ENCODE data around the gene GLI3.

Gene GLI3

DNA sequence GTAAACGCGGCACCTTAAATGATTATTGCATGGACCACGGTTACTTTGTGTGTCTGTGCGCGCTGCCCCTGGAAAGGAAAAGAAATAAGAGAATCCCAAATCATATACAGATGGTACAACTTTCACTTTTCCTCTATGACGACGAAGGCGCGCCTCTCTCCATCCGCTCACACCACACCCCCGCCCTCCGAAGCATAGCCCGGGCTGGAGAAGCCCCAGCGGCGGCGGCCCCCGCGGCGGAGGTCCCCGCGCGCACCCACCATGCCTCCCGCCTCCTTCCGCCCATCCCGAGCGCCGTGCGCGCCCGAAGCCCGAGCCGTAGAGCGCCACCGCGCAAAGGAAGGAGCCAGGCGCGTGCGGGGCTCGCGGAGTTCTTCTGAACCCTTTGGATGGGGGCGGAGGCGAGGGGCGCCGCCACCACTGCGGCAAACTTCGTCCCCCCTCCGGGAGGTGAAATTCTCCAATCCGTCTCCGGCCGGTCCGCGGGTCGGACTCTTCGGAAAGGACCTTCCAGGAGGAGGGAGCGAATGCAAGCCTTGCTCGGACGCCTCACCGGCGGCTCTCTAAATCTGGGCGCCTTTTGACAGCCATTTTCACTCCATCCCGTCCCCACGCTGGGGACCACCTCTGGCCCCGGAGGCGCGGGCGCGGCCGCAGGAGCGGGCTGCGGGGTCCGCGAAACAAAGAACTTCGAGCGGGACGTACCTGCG is 588 bp downstream of the GLI3 start:
- no peak for DNase-seq (ENCODE audit: low read depth in 2 of 2)

DNA sequence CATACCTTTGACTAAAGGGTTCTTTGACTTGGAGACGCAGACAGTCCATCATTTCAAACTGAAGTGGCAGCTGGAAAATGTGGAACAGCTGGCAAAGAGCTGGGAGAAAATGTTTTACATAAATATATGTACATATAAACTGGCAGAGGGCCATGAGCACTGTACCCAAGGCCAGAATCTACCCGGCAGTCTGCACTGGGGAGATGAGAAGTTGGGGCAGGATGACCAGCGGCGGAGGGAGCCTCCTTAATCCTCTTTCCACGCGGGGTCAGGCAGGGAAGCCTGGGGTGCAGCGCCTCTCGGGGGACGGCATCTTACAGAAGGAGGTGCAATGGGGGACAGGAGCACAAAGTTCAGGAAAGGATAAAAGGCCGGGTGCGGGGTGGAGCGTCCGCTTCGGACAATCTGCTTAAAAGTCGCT is 1.3 kb downstream of the GLI3 start:
- DNase-seq (ENCODE audit: low read depth in 2 of 2) = no peak

DNA sequence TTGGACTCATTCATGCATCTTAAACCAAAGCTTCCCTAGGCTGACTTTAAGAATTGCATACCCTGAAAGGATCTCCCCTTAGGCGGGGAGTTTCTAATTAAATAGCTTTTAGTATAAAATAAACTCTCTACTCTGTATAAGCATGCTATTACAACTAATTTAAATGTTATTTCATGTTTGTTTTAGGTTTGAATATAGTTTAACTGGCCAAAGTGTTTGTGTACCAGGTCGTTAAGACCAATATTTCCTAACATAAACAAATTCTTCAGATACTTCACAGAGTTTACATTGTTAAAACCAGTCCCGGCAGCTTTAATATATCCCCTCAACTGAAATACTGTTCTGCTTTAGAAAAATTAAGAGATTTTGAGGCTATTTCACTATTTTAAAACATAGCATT is 2.3 kb downstream of the GLI3 start:
- no peak for DNase-seq (ENCODE audit: low read depth in 2 of 2)

DNA sequence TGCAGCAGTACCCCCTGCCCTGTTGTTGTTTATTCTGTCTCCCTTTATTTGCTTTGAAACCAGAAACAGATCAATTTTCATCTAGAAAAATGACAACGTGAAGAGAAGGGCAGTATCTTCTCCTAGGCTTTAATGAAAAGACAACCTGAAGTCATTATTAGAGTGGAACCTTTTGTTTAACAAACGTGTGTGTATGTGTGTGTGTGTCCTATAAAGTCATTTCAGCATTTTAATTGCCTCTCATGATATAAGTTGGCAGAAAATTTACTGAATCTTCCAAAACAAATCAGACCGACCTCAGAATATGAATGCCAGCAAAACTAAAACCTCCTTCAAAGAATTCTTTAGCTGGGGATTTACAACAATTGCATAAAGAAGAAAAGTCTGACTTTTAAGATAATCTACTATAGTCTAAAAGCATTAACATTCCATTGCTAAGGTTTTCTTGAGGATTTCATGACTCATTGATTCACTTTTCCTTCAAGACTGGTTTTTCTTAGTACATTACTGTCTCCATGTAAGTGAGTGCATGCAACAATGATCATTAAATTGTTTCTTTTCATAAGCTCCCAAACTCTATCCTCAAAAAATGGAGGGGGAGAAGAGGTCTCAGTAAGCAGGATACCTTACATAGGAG is 3.2 kb downstream of the GLI3 start:
- DNase-seq (ENCODE audit: low read depth in 2 of 2) = no peak

DNA sequence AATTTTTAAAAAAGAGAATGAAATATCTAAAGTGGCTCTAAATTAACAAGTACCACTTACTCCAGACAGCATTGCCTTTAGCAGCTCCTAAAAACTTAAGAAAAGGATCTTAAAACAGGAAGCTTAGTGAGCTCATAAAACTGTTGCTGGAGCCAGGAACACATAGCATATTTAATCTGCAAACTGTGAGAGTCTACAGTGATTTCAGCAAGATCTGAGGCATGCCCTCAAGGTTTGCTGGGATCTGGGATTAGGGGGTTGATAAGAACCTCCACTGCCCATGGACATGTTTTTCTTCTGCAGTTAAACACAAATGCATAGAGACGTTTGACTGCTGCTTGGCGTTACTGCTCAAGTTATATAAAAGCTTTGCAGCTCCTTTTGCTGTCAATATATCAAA is 3.8 kb downstream of the GLI3 start:
- no peak for DNase-seq (ENCODE audit: low read depth in 2 of 2)

DNA sequence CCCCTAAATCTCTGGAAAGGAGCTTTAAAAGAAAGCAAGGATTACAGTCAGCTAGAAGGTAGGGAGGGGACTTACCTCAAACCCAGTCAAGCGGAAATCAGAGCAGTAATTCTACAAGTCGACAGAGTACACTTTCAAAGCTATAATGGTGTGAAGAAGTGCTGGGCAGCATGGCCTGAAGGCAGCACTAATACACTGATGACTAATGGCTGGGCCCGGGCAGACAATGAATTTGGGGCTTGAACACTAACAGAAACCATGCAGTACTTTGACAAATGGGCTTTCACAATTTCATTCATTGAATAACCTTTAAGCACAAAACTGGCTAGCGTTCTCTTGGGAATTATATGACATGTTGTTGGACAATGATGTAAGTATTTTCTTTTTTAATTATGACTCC is 4.7 kb downstream of the GLI3 start:
- DNase-seq (ENCODE audit: low read depth in 2 of 2) = no peak

DNA sequence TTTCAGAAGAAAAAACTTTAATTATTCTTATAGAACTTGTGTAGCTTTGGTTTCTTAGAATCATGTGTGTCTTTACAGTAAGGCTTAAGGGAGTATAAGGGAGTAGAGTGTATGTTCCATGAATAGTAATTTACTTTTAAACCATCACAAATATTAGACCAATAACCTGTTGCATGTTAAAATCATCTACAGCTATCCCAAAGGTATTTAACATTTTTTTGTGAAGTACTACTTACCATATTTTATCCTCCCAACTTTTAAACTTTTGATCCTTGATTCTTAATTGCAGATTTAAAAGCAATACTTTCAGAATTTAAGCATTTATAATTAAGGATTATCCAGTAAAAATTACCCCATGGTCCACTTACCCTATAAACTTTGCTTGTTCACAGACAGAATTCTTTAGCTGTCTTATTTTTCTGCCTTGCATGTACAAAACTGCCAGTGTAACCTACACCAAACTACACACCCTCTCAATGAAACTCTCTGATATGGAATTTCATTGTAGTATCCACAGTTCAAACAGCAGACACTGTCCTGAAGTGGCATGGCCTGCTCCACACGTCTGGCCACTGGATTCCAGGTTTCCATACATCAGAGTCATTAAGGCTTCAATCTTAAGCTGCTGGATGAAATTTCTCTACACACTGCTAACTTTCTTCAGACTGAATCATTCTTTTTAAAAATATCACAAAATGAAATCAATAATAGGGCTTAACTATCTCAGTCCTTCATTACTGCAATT is 5.8 kb downstream of the GLI3 start:
- DNase-seq (ENCODE audit: low read depth in 2 of 2) = no peak

DNA sequence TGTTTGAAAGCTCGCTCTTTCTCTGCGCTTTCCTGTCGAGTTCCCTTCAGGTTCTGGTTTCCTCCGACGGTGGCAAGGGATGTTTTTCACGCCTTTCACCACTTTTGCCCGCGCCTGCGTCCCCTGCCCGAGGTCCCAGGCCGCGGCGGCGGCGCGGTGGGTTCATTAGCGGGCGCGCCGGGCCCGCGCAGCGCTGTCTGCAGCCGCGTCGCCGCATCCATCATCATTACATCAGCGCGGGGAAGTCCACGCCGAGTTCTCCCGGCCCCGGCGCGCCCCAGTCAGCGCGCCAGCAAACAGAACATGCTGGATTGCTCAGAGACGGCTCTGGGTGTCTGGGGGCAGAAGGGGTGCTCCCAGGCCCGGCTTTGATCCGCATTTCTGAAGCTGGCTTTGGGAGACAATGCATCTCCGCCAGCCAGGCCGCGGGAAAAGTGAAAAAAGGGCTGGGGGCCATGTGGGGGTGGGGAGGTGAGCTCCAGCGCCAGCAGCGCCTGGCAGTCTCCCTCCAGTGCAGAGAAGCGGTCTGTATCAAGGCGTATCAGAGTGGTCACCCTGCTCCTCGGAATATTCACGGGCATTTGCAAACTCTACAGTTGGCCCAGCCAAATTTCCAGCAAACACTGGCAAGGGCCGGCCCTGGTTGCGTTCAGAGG is 8.9 kb downstream of the GLI3 start:
- no peak for DNase-seq (ENCODE audit: low read depth in 2 of 2)

DNA sequence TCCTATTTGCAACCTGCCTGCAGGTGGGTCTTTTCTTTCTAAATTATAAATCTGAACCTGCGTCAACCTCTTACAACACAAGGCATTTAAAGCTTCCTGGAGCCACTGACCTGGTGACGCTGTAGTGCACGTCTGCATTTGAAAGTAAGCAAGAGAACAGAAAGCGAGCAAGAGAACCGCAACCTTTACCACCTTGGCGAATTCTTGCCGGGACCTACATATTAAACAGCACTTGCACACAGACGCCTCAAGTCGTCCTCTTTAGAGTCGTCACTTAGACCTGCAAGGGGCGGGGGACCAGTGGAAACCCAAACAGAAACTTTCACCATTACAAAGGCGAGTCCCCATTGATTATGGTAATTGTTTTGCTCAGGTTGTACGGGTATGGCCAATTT is 9.5 kb downstream of the GLI3 start:
- DNase-seq (ENCODE audit: low read depth in 2 of 2) = no peak

DNA sequence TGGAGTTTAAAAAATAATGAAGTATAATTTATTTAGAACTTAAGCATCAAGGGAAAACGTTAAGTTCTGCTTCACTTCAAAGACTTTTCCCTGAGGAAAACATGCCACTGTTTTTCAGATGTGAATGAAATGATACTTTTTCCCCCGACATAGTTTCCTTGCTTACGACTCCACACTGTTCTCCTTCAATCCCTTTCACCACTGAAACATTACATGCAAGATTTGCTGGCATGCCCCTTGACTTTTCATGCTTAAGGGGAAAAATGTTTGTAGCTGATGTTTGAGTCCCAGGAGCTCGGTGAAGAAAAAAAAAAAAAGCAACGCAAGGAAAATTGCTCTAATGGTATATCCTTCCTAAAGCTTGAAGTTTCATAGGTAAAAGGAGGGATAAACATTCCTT is 10.0 kb downstream of the GLI3 start:
- DNase-seq (ENCODE audit: low read depth in 2 of 2) = no peak

DNA sequence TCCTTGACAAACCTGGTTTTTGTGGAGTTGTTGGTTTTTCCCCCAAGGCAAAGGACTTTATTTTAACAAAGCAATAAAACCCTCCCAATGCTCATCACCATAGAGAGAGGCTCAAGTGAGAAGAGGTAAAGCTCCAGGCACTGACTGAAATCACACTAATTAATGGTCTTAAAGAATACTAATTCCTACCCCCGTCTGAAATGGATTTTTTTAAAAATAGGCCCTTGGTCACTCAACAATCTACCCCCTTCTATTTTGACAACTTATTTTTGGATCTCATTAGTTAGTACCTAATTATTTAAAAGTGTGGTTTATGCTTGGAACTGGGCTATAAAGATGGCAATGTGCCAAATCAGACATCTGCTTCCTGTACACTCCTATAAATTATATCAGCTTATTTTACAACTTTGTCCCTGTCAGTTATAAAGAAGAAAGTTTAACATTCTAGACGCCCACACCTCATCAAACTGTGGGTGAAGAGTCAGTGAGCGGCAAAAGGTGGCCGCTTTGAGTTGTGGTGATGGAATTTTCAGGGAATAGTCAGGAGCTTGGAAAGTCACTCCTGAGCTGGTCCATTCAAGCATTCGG is 10.6 kb downstream of the GLI3 start:
- no peak for DNase-seq (ENCODE audit: low read depth in 2 of 2)

DNA sequence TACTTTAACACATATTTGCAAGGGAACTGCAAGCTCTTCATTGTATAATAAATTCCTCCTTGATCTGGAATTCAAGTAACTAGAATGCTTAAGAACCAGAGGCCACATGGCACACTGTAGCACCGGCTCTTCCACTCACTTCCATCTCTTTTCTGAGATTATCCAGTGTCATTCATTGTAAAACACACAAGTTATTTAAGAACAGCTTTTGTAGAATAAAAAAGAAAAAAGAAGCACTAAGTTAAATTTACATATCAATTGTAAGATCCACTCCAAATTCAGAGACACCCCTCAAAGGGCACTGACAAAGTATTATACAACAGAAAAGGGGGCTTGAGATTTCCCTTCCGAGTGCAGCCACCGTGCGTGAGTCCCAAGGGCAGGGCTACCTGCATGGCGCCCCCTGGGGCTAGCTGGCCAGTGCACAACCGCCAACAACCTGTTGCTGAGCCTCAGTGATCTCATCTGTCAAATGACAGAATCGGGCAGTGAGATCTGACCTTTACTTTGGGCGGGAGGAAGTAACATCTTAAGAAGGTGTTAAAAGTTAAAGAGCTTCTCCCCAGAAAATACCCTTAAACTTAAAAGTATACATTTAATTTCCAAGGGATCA is 12.5 kb downstream of the GLI3 start:
- no peak for DNase-seq (ENCODE audit: low read depth in 2 of 2)

DNA sequence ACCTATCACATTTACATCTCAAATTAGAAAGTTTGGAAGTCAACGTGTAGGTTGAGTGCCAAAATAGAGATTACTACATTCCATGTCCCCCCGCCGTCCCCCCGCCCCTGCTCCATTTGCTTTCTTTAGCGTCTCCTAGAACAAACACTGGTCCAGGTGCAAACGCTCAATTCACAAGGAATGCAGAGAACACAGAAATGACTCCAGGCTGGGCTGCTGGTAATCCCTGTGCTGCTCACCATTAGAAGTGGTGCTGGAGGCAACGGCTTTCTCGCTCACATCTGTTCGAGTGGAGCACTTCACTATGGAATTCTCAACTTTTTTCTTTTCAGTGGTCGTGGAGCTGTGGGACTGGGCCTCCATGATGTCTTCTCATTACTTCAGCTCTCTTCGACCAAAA is 14.1 kb downstream of the GLI3 start:
- DNase-seq (ENCODE audit: low read depth in 2 of 2) = no peak

DNA sequence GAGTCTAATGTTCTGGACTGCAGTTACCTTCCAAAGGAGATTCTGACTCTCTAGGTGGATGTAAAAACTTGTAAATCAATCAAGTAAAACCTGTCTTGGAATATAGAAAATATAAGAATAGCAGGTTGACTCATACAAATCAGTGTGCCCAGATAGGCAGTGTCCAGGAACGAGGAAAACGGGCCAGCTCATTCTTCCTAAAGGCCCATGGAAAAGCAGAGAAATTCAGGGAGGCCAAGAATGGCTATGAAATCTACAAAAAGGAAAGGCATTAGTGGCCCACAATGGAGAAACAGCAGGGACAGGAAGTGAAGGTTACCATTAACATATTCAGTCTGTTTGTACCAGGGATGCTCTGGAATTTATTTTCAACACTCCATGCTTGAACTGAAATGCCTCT is 14.9 kb downstream of the GLI3 start:
- no peak for DNase-seq (ENCODE audit: low read depth in 2 of 2)

DNA sequence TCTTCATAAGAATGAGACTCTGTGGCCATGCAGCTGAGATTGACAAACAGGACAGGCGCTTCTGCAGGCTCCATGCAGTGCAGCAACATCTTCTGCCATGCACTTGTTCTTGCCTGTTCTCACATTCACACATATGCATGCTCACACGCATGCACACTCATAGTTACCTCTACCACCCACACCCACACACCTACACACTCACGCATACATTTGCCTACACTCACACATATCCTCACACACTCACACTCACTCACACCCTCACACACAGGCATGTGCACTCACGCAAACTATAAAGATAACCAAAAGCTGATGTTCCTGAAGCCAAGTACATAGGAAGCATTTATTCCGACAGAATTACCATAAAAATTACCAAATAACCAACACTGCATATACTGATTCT is 15.7 kb downstream of the GLI3 start:
- DNase-seq (ENCODE audit: low read depth in 2 of 2) = no peak

DNA sequence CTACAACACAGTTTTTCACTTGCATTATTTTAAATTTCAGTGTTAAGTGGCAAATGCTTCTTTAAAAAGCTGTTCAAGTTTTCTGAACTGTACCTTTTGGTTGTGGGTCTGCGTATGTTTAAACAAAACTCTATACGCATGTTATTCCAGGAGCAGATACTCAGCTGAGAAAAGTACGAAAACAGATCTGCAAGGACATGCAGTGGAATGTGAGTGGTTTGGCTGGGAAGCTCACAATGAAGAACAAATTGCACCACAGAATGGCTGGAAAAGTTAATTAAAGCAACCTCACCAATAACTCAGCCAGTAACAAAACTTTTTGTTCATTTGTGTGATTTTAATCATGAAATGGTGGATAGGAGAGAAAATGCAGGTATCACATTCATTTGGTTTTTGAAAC is 17.6 kb downstream of the GLI3 start:
- DNase-seq (ENCODE audit: low read depth in 2 of 2) = no peak

DNA sequence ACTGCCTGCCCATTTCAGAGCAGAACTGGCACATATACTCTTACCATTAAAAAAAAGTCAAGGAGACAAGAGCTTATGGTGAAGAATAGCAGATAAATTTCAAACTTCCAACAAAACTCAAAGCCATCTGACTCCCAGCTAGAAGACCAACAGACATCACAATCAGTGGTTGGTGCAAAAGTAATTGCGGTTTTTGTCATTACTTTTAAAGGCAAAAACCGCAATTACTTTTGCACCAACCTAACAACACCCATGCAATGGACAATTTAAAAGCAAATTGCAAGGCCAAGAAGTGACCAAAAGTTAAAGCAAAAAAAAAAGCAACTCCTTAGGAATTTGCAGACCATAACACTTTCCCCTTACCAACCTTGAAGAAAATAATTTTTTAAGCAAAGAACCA is 18.8 kb downstream of the GLI3 start:
- DNase-seq (ENCODE audit: low read depth in 2 of 2) = no peak

DNA sequence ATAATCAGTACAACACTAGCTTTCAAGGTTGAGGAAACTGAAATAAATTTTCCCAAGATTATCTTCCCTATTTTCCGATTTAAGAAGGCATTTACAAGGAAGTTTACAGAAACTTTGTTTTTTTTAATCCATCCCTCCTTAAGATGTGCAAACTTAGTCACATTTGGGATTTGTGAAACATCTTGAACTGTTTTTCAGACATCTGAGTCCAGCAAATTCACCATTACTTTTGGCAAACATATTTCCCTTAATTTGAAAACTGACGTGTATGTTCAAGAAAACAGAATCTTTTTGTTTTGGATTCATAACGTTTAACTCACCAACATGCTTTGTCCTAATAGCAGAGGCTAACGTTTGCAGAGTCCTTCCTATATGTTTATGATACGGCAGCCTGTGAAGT is 19.5 kb downstream of the GLI3 start:
- DNase-seq (ENCODE audit: low read depth in 2 of 2) = no peak

DNA sequence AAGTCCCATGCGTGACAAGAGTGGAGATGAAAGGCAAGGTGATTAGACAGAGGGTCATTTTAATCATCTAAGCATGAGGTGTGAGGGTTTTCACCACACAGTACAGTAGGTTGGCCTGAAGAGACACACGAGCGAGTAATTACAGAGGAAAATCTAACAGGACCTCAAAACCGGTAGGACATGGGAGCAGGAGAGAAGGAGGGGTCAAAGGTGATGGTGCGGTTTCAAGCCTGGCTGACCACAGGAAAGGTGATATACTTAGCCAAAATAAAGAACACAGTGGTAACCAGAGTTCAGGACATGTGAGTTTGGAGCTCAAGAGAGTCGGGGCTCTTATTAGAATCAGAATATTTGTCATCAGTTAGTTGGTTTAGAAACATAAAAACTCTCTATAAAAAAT is 20.0 kb downstream of the GLI3 start:
- no peak for DNase-seq (ENCODE audit: low read depth in 2 of 2)

DNA sequence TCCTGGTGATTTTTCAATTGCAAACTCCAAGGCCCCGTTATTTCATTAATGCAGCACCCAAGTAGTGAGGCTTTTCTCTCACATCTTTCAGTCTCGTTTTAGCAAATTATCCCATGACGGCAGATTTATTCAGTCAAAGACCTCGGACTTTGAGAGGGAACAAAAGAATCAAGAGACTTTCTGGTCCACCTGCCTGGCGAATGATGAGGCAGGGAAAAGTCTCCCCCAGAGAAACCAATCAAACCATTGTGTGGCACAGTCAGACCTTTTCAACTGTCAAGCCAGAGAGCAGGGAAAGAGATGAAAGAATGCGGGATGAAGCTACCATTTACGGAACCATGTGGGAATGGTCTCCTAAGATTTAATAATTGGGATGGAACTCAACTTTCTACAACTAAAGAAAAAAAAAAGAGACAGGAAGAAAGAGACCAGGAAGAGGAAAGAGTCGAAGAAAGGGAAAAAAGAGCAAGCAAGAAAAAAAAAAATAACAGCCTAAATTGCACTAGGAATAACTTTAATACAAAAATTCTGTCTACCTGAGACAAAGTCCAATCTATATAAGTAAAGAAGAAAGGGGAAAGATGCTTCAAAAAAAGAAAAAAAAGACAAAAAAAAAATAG is 22.8 kb downstream of the GLI3 start:
- DNase-seq (ENCODE audit: low read depth in 2 of 2) = no peak

DNA sequence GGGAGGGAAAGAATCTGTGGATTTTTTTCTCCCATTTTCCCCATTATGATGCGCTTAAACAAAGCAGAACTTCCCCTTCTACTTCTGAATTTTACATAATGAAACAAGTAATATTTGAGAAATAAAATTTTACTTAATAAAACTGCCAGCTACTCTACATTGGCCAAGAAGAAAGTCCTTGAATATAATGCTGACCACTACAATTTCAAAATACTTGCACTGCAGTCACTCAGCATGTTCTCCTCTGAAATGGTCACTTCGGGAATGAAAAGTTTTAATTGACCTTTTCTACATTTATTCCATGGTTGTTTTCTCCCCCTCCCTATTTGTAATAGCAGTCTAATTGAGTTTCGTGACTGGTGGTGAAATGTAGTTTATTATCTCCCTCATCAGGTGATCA is 23.9 kb downstream of the GLI3 start:
- no peak for DNase-seq (ENCODE audit: low read depth in 2 of 2)

All from stimulated activated CD4-positive, alpha-beta T cell treated with anti-CD3 and anti-CD28 coated beads, Interleukin-1b, Interleukin-23, amount 100 ng/mL, for 1 hour (primary cell).